Neuronal stem cell (in vitro differentiated cells): ENCODE data around the gene DCDC2C.
A peak's percentile ranks its signal among the peaks of the same experiment; 100 is the strongest.

Experiments
- DNase-seq: peaks from one replicate; pipeline ENCODE4 v3.0.0-alpha.2; 2013; ENCODE audit warnings: low spot score
- H2AFZ ChIP-seq: one replicate; pipeline ENCODE4 v1.6.1; 2013; ENCODE audit warnings: mild to moderate bottlenecking, low read length, inconsistent platforms
- H2AK5ac ChIP-seq: 2 replicates; pipeline ENCODE4 v1.6.1; 2013; ENCODE audit warnings: low read depth, mild to moderate bottlenecking, inconsistent platforms, low read length, moderate library complexity, mixed read lengths
- H2BK120ac ChIP-seq: 2 replicates; pipeline ENCODE4 v1.6.1; 2013; ENCODE audit warnings: low read depth, mild to moderate bottlenecking, inconsistent platforms, low read length, moderate library complexity, mixed read lengths
- H2BK12ac ChIP-seq: one replicate; pipeline ENCODE4 v1.6.1; 2013; ENCODE audit warnings: low read length, inconsistent platforms
- H2BK15ac ChIP-seq: 2 replicates; pipeline ENCODE4 v1.6.1; 2013; ENCODE audit warnings: mild to moderate bottlenecking, low read length, inconsistent platforms, mixed read lengths
- H2BK5ac ChIP-seq: one replicate; pipeline ENCODE4 v1.6.1; 2013; ENCODE audit warnings: inconsistent platforms, mild to moderate bottlenecking, low read length, moderate library complexity
- H3K14ac ChIP-seq: one replicate; pipeline ENCODE4 v1.6.1; 2013; ENCODE audit warnings: low read length, inconsistent platforms
- H3K18ac ChIP-seq: 2 replicates; pipeline ENCODE4 v1.6.1; 2013; ENCODE audit warnings: low read length, inconsistent platforms
- H3K23ac ChIP-seq: 2 replicates; pipeline ENCODE4 v1.6.1; 2013; ENCODE audit warnings: low read depth, mild to moderate bottlenecking, mixed read lengths, low read length, inconsistent platforms; ENCODE audit not compliant: poor library complexity
- H3K27ac ChIP-seq: replicated peaks from 3 replicates; pipeline ENCODE4 v1.5.1; 2013; ENCODE audit warnings: low read length, inconsistent platforms
- H3K27me3 ChIP-seq, 3 experiments: 2 replicates each; pipeline ENCODE4 v1.6.1; 2013; ENCODE audit warnings: low read length in 3 of 3, mild to moderate bottlenecking in 2 of 3, inconsistent platforms in 1 of 3, low read depth in 1 of 3, mixed read lengths in 1 of 3, moderate library complexity in 1 of 3; ENCODE audit not compliant: control insufficient read depth in 3 of 3, insufficient read depth in 3 of 3
- H3K36me3 ChIP-seq, 2 donors: replicated peaks in 1 of 2; 2 replicates each; pipeline ENCODE4 v1.6.1; 2013; ENCODE audit warnings: low read length in 2 of 2; ENCODE audit not compliant: control insufficient read depth in 2 of 2, insufficient read depth in 2 of 2
- H3K4ac ChIP-seq: 2 replicates; pipeline ENCODE4 v1.6.1; 2013; ENCODE audit warnings: inconsistent platforms, mild to moderate bottlenecking, low read length, moderate library complexity
- H3K4me1 ChIP-seq, 2 donors: 1 replicate in 1 of 2; 2 replicates in 1 of 2; pipeline ENCODE4 v1.6.1; 2013; ENCODE audit warnings: low read length in 2 of 2, low read depth in 1 of 2; ENCODE audit not compliant: control insufficient read depth in 2 of 2, insufficient read depth in 1 of 2
- H3K4me2 ChIP-seq: one replicate; pipeline ENCODE4 v1.6.1; 2013; ENCODE audit warnings: mild to moderate bottlenecking, low read length, inconsistent platforms; ENCODE audit not compliant: insufficient read depth, poor library complexity, severe bottlenecking
- H3K4me3 ChIP-seq, 2 donors: 2 replicates each; pipeline ENCODE4 v1.5.1; 2013; ENCODE audit warnings: low read length in 2 of 2, mild to moderate bottlenecking in 2 of 2, inconsistent platforms in 1 of 2, moderate library complexity in 1 of 2
- H3K79me1 ChIP-seq: one replicate; pipeline ENCODE4 v1.6.1; 2013; ENCODE audit warnings: low read depth, mild to moderate bottlenecking, inconsistent platforms, low read length, moderate library complexity
- H3K9ac ChIP-seq: one replicate; pipeline ENCODE4 v1.6.1; 2013; ENCODE audit warnings: mild to moderate bottlenecking, low read depth, low read length, inconsistent platforms; ENCODE audit not compliant: poor library complexity
- H3K9me3 ChIP-seq, 2 donors: replicated peaks in 1 of 2; 2 replicates each; pipeline versions ENCODE3 to v1.6.1; 2013; ENCODE audit warnings: low read length in 2 of 2, mild to moderate bottlenecking in 2 of 2, inconsistent platforms in 1 of 2, low read depth in 1 of 2, mixed read lengths in 1 of 2, moderate library complexity in 1 of 2; ENCODE audit not compliant: control insufficient read depth in 2 of 2, insufficient read depth in 1 of 2
- H4K8ac ChIP-seq: one replicate; pipeline ENCODE4 v1.6.1; 2013; ENCODE audit warnings: low read depth, mild to moderate bottlenecking, inconsistent platforms, low read length, moderate library complexity
- H4K91ac ChIP-seq: one replicate; pipeline ENCODE4 v1.6.1; 2013; ENCODE audit warnings: low read length, low read depth, mild to moderate bottlenecking, inconsistent platforms; ENCODE audit not compliant: poor library complexity
- WGBS, 2 donors: extraction: QIAGEN DNeasy Blood & Tissue Kit; methylation state at CpG; one replicate each; pipeline ENCODE4 v1.1.7; 2013; ENCODE audit warnings: missing lambda C conversion rate in 2 of 2, mixed read lengths in 1 of 2; ENCODE audit not compliant: insufficient read length in 2 of 2, insufficient replicate concordance in 1 of 2; ENCODE audit errors: extremely low coverage in 2 of 2; 5-methylcytosine and 5-hydroxymethylcytosine counted together

Gene DCDC2C

GRCh38 chr2:3667151-3667631 lies 36.2 kb upstream of the DCDC2C start:
- no peak overlapping the region for H4K91ac ChIP-seq
- H3K4me3 ChIP-seq: no peak overlapping the region
- no peaks in the 10 kb centered on the region for H3K9me3 ChIP-seq
- no peak overlapping the region for H3K14ac ChIP-seq
- peak overlapping the region; percentile 13 for H2BK15ac ChIP-seq
- H3K4me1 ChIP-seq: no peaks in the 10 kb centered on the region
- no peak overlapping the region for H2AFZ ChIP-seq
- DNase-seq: no peak
- no peak overlapping the region for H3K9ac ChIP-seq
- H2AK5ac ChIP-seq: peak overlapping the region; percentile 78
- peak overlapping the region; percentile 43 for H2BK12ac ChIP-seq
- no peaks in the 10 kb centered on the region for H3K27me3 ChIP-seq
- no peaks in the 10 kb centered on the region for H3K36me3 ChIP-seq
- H2BK5ac ChIP-seq: no peak overlapping the region
- H3K4me2 ChIP-seq: no peak overlapping the region
- H3K4ac ChIP-seq: no peak overlapping the region
- H3K18ac ChIP-seq: peak overlapping the region; percentile 84
- no peaks in the 10 kb centered on the region for H3K79me1 ChIP-seq
- no peak overlapping the region for H4K8ac ChIP-seq
- WGBS, 2 donors: no CpG with 5 or more reads among the region's 23 CpGs
- H3K23ac ChIP-seq: no peak overlapping the region
- H2BK120ac ChIP-seq: no peak overlapping the region
- H3K27ac ChIP-seq: no peak overlapping the region

GRCh38 chr2:3669656-3670055 lies 33.7 kb upstream of the DCDC2C start:
- Histone ChIP-seq H2BK12ac (no peak overlapping the region), H3K14ac (no peak overlapping the region), H4K8ac (no peak overlapping the region), H3K9ac (no peak overlapping the region), H2BK5ac (no peak overlapping the region), H3K27ac (no peak overlapping the region), H2AFZ (no peak overlapping the region), H2BK120ac (no peak overlapping the region), H3K4me2 (no peak overlapping the region), H3K36me3 (no peaks in the 10 kb centered on the region), H3K23ac (no peak overlapping the region), H3K27me3 (no peaks in the 10 kb centered on the region), H3K4ac (no peak overlapping the region), H3K79me1 (no peaks in the 10 kb centered on the region), H2BK15ac (no peak overlapping the region), H2AK5ac (no peak overlapping the region), H3K18ac (no peak overlapping the region), H3K4me3 (no peak overlapping the region), H3K9me3 (no peaks in the 10 kb centered on the region), H3K4me1 (no peaks in the 10 kb centered on the region), H4K91ac (no peak overlapping the region)
- no CpG with 5 or more reads among the region's 8 CpGs for WGBS, 2 donors
- no peak for DNase-seq

GRCh38 chr2:3670376-3670775 lies 33.0 kb upstream of the DCDC2C start:
- DNase-seq: no peak
- no peak overlapping the region for H3K4ac ChIP-seq
- H3K9me3 ChIP-seq: no peaks in the 10 kb centered on the region
- no peak overlapping the region for H4K91ac ChIP-seq
- no peaks in the 10 kb centered on the region for H3K36me3 ChIP-seq
- H4K8ac ChIP-seq: no peak overlapping the region
- H3K79me1 ChIP-seq: no peaks in the 10 kb centered on the region
- H3K9ac ChIP-seq: no peak overlapping the region
- no peak overlapping the region for H2BK5ac ChIP-seq
- no peak overlapping the region for H2BK15ac ChIP-seq
- no peak overlapping the region for H2AFZ ChIP-seq
- no peak overlapping the region for H3K4me2 ChIP-seq
- H3K23ac ChIP-seq: no peak overlapping the region
- no peak overlapping the region for H2BK12ac ChIP-seq
- no peak overlapping the region for H3K27ac ChIP-seq
- no peak overlapping the region for H3K4me3 ChIP-seq
- H3K27me3 ChIP-seq: no peaks in the 10 kb centered on the region
- H2BK120ac ChIP-seq: no peak overlapping the region
- WGBS, 2 donors: no CpG with 5 or more reads among the region's 15 CpGs
- no peak overlapping the region for H2AK5ac ChIP-seq
- no peak overlapping the region for H3K14ac ChIP-seq
- H3K4me1 ChIP-seq: no peaks in the 10 kb centered on the region
- peak overlapping the region; percentile 64 for H3K18ac ChIP-seq

- H3K4ac ChIP-seq: no peak overlapping the region
- H3K23ac ChIP-seq: no peak overlapping the region
- peak overlapping the region; percentile 83 for H2BK15ac ChIP-seq
- H2AK5ac ChIP-seq: no peak overlapping the region
- H4K91ac ChIP-seq: no peak overlapping the region
- no peak overlapping the region for H2BK5ac ChIP-seq
- no peak overlapping the region for H2BK120ac ChIP-seq
- WGBS, 2 donors: no CpG with 5 or more reads among the region's 11 CpGs
- DNase-seq: no peak
- H3K36me3 ChIP-seq: no peaks in the 10 kb centered on the region
- no peak overlapping the region for H3K4me2 ChIP-seq
- peak overlapping the region; percentile 70 for H3K18ac ChIP-seq
- H2BK12ac ChIP-seq: no peak overlapping the region
- H3K14ac ChIP-seq: no peak overlapping the region
- no peaks in the 10 kb centered on the region for H3K9me3 ChIP-seq
- H2AFZ ChIP-seq: no peak overlapping the region
- no peaks in the 10 kb centered on the region for H3K27me3 ChIP-seq
- no peaks in the 10 kb centered on the region for H3K79me1 ChIP-seq
- no peak overlapping the region for H3K4me3 ChIP-seq
- H3K4me1 ChIP-seq: no peaks in the 10 kb centered on the region
- no peak overlapping the region for H3K9ac ChIP-seq
- no peak overlapping the region for H4K8ac ChIP-seq
- H3K27ac ChIP-seq: no peak overlapping the region
These were observed 32.4 kb upstream of the DCDC2C start for GRCh38 chr2:3670941-3671340.
